Measurements from ENCODE around the gene BID.

Gene BID

GRCh38 chr22:17774206-17774925 lies at the start of gene BID:
Gene BID, minus strand, starts transcription at chr22:17774469. Its CDS starts 24,353 bp downstream, at chr22:17750116.
- DNase-seq: no peak

GRCh38 chr22:17823964-17824363 lies 49.7 kb upstream of the BID start:
- DNase-seq: no peak

GRCh38 chr22:17823226-17823625 lies 49.0 kb upstream of the BID start:
- no peak for DNase-seq

- DNase-seq: no peak
These were observed 47.8 kb upstream of the BID start for GRCh38 chr22:17822087-17822486.

DNA sequence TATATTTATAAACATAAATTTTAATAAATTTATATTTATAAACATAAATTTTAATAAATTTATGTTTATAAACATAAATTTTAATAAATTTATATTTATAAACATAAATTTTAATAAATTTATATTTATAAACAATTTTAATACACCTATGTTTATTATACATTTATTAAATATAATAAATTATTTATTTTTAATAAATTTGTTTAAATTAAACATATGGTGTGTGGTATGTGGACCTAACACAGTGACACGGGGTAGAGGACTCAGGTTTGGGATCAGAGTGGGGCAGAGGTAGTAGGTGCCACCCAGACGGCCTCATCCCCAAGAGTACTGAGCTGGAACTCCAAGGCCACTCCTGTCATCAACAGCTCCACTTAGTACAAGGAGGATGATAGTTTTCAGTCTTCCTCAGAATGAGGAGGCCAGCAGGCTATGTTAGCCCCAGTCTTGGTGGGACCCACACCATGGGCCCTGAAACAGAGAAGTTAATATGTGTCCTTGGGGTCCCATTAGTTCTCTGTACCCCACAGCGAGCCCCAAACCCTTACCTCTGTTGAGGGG lies 46.7 kb upstream of the BID start:
- no peak for DNase-seq

GRCh38 chr22:17818649-17819048 lies 44.4 kb upstream of the BID start:
- no peak for DNase-seq

DNA sequence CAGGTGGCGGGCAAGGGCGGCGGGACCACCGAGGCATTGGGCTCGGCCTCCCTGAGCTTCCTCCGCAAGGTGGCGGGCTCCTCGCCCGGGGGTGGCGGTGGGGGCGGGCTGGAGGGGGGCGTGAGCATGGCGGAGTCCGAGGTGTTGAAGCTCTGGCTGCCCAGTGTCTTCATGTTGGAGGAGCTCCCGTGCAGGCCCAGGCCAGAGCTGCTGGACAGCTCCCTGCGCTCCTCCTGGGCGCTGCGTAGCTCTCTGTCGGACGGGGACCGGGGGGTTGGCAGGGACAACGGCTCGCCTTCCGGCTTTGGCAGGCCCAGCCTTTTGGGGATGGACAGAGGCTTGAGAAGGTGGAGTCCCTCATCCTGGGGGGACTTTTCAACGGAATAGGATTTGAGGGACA lies 43.9 kb upstream of the BID start:
- DNase-seq: no peak

GRCh38 chr22:17817511-17818065 lies 43.3 kb upstream of the BID start:
- no peak for DNase-seq

- no peak for DNase-seq
These were observed 42.8 kb upstream of the BID start for GRCh38 chr22:17817079-17817478.

DNA sequence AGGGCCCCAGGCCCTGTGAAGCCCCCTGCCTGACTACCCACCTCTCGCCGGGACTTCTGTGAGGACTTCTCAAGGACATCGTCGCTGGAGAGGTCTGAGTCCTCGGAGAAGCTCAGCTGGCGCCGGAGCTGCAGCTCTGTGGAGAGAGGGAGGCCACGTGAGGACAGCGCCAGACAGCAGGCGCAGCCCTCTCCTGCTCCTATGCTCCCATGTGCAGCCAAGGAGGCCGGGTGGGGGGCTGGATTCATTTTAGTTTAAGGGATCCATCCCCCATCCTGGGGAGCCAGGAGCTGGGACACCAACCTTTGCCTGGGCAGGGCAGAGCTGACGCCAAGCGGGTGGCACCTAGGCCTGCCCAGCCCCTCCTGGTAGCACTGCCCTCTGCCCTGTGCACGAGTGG lies 42.4 kb upstream of the BID start:
- no peak for DNase-seq

GRCh38 chr22:17815703-17816254 lies 41.5 kb upstream of the BID start:
- no peak for DNase-seq

GRCh38 chr22:17814830-17815229 lies 40.6 kb upstream of the BID start:
- no peak for DNase-seq

- DNase-seq: no peak
These were observed 39.8 kb upstream of the BID start for GRCh38 chr22:17814084-17814483.

DNA sequence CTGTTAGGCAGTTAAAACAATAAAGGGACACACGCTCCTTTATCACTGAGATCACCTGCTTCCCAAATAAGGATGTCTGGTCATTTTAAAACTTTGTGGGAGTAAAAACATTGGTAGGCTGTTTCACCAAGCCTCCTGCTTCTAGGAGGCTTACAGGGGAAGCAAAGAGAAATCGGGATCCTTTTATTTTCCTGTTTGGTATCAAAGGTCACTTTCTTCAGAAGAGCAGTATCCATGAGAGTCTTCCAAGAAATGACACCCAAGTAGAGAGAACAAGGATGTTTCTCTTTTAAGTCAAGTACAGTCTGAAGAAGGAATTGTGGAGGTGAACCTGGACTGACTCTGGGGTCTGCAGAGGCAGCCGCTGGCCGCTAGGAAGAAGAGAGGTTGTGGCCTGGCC lies 36.9 kb upstream of the BID start:
- DNase-seq: no peak

- no peak for DNase-seq
These were observed 36.4 kb upstream of the BID start for GRCh38 chr22:17810570-17811116.

- DNase-seq: no peak
These were observed 34.6 kb upstream of the BID start for GRCh38 chr22:17808693-17809403.

- no peak for DNase-seq
These were observed 33.5 kb upstream of the BID start for GRCh38 chr22:17807578-17808410.

GRCh38 chr22:17807086-17807485 lies 32.8 kb upstream of the BID start:
- no peak for DNase-seq

GRCh38 chr22:17806437-17806836 lies 32.2 kb upstream of the BID start:
- DNase-seq: no peak

DNA sequence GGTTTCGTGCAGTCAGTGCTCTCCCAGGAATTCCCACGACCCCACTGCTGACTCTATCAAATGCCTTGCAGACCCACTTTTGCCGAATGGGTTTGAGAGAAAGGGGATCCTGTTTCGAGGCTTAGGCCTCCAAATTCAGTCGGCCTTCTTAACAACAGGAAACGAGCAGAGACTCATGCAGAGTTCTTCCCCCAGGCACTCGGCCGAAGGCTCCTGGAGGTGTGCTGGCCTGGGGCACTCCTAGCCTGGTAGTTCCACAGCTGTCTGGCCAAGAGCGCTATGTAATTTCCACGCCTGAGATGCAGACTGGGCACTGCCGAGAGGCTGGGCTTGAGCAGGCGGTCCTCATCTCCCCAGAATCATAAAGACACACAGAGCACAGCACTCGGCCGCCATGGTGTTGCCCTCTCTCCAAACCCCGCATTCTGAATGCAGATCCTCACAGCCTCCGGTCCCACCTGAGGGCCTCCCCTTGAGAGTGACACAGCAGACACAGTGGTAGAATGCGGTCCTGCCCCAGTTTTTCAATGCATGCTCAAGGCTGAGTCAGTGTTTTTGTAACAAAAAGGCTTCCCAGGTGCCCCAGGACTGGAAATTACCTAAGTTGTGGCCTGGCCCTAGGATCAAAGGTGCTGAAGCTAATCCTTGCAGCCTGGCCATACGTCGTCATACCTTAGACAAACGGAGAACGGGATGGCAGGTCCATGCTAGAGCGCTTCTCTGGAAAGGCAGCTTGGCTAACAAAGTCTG lies 30.2 kb upstream of the BID start:
- DNase-seq: no peak

GRCh38 chr22:17803609-17804270 lies 29.5 kb upstream of the BID start:
- DNase-seq: no peak

Data from activated CD4-positive, alpha-beta T cell treated with anti-CD3 and anti-CD28 coated beads, Interleukin-2, Interleukin-6, amounts not matched to agents 100 ng/mL and 50 ng/mL, durations not matched to agents 16 hours and 8 hours (primary cell).